H54 (cell line): Measurements from ENCODE around the gene PCNA.
"Not testable (repeated sequence)": the region's sequence is repeated elsewhere in the genome, so short reads cannot be mapped to it uniquely, and the experiment has no call there.

Source experiments
- DNase-seq: peaks from one replicate; pipeline ENCODE4 v3.0.0; 2011; ENCODE audit warnings: low spot score, mixed read lengths; ENCODE audit not compliant: insufficient read length
- FAIRE-seq: peaks from 3 replicates; lab custom pipeline; 2011; peaks lifted over from hg19 to GRCh38; lab: Jason Lieb, UNC
- POLR2A ChIP-seq: IDR thresholded peaks from 2 replicates; pipeline ENCODE4 v1.6.1; 2011; ENCODE audit warnings: low read depth, mild to moderate bottlenecking, low read length

PCNA gene

DNA sequence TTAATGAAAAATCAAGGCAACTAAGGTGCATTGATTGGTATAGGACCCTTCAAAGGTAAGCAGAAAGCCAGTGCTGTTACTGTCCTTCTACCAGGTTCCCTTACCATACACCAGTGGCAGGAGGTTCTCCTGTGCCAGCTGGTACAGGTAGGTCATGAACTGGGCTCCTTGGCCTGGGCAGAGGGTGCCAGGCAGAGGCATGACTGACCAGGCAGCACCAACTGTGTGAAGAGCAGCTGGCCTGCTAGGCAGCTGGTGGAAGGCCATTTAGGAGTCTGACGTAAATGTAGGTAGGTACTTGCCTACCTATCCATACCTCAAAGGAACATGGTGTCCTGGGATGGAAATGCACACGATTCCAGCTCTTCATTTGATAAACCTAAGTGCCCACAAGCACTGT lies 23.3 kb downstream of the PCNA start:
- TF ChIP-seq POLR2A: no peak
- no peak for DNase-seq

DNA sequence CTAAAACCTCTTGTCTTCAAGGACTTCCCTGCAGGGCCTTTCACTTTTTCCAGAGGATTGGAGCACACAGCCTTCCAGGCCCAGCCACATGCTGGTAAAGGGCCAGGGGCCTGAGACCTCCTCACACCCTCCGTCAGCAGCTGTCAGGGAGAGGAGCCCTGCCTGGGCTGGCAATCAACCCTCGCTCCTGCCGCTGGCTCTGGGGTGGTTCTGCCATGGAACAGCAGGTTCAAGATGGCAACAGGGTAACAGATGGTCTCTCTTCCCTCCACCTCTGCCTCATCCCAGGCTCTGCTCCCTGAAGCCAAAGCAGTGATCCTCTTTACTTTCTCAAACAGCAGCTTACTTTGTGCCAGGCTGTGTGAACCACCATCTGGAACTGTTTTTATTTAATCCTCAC lies 23.8 kb downstream of the PCNA start:
- DNase-seq (no peak), FAIRE-seq (no peak)
- no peak for TF ChIP-seq POLR2A

More for the DNA sequence above, 23.3 kb downstream of the PCNA start:
- no peak for FAIRE-seq

DNA sequence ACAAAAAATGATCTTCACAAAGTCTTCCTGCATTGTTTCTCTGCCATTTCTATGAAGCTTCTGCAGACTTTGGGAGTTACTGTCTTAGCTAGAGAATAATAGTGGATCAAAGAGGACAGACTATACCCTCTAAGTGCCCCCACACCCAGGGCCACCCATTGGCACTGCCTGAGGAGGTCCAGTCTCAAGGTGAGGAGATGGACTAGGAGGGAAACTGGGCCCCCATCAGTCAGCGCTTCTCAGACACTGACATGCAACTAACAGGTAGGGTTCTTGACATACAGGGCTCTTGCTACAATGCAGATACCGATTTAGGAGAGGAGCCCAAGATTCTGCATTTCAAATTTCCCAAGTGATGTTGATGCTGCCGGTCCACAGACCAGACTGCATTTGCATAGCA lies 24.3 kb downstream of the PCNA start:
- FAIRE-seq (no peak), DNase-seq (no peak)
- TF ChIP-seq POLR2A: no peak

DNA sequence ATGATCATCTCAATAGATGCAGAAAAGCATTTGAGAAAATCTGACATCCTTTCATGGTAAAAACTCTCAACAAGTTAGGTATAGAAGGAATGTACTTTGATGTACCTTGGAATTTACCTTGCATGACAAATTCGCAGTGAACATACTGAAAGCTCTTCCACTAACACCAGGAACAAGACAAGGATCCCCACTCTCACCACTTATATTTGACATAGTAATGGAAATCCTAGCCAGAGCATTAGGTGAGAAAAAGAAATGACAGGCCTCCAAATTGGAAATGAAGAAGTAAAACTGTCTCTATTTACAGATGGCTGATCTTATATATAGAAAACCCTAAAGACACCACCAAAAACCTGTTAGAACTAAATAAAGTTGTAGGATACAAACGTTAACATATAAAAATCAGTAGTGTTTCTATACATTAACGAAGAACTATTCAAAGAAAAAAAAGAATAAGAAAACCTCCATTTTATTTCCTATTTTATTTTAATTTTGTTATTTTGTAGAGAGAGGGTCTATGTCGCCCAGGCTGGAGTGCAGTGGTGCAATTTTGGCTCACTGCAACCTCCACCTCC lies 26.9 kb downstream of the PCNA start:
- DNase-seq (no peak), FAIRE-seq (no peak)
- TF ChIP-seq POLR2A: no peak

DNA sequence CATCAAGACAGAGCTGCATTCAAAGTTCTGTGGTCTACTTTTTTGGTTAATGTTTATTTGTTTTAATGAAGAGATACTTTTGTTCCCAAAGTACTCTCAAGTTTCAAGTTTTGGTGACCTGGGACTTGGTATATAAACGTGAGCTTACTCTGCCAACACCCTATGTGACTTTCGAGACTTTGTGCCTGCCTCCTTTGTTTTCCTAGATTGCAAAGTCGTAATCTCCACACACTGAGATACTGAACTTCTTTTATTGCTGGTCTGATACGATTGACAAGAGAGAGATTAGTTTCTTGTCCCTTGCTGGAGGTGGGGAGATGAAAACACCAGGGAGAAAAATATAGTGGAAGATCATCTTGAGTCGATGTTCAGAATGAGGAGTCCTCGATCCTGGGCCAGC lies 27.9 kb downstream of the PCNA start:
- FAIRE-seq (no peak), DNase-seq (no peak)
- no peak for TF ChIP-seq POLR2A

DNA sequence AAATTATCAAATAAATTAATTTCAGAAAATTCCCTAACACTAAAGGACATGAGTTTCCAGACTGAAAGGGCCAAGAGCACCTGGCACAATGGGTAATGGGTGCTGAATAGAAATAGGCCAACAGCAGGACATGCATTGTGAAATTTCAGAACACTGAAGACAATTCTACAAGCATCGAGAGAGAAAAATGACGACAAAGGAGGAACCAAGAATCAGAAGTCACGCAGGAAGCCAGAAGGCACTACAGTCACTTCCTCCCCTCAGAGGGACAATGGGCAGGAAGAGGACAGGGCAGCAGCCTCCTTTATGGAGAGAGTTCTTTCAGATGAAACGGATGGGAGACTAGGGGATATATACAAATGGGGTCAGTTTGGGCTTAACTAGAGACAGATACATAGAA lies 29.6 kb downstream of the PCNA start:
- DNase-seq (no peak), FAIRE-seq (no peak)
- no peak for TF ChIP-seq POLR2A

DNA sequence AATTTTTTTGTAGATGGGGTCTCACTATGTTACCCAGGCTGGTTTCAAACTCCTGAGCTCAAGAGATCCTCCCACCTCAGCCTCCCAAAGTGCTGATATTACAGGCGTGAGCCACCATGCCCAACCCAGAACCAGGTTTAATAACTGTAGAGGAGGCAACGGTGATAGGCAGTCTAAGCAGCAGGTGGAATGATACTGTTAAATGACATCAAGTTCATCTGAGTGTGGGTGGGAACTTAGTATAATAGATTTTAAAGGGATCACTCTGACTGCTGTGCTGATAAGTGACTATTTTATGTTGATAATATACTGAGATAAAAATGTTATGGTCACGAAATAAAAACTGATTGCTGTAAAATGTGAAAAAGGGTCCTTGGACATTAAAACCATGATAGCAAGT lies 31.1 kb downstream of the PCNA start:
- TF ChIP-seq POLR2A: no peak
- no peak for FAIRE-seq
- DNase-seq: no peak

DNA sequence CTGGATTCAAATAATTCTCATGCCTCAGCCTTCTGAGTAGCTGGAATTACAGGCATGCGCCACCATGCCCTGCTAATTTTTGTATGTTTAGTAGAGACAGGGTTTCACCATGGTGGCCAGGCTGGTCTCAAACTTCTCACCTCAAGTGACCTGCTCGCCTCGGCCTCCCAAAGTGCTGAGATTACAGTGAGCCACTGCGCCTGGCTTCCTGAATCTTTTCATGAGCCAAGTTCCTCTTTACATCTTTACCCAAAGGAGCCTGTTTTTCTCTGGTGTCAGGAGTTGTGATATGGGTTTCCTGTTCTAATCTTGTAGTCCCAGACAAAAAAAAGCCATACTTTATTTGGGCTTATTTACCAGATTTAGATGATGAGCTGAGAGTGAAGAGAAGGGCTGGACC lies 34.4 kb downstream of the PCNA start:
- no peak for TF ChIP-seq POLR2A
- DNase-seq (no peak), FAIRE-seq (no peak)

DNA sequence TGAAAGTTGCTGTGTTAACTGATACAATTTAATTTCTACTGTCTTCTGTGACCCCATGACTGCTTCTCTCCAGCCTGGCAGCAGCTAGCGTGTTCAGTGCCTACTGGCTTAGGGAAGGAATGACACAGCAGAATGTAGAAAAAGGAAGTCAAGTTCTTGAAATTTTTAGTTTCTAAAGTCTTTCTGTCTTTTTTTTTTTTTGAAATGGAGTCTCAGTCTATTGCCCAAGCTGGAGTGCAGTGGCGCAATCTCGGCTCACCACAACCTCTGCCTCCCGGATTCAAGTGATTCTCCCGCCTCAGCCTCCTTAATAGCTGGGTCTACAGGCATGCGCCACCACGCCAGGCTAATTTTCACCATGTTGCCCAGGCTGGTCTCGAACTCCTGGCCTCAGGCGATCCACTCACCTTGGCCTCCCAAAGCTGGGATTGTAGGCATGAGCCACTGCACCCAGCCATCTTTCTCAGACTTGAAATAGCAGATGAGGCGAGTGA lies 39.3 kb downstream of the PCNA start:
- DNase-seq (no peak), FAIRE-seq (no peak)
- no peak for TF ChIP-seq POLR2A

DNA sequence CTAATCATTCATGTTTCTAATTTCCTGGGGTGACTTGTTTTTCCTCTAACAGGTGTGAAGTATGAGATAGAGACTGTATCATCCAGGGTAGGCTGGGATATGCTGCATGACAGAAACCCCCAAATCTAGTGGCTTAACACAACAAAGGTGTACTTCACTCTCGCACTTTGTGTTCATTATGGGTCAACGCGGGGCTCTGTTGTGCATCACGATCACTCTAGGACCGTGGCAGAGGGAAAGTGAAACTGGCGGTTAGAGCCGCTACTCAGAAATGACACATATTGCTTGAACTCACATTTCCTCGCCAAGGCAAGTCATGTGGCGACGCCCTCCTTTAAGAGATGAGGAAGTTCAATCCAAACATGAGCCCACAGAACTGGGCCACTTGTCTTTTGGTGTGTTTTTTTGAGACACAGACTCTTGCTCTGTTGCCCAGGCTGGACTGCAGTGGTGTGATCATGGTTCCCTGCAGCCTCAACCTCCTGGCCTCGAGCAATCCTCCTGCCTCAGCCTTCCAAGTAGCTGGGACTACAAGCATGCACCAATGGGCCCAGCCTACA lies 41.3 kb downstream of the PCNA start:
- DNase-seq: peak; percentile 72
- no peak for TF ChIP-seq POLR2A
- FAIRE-seq: peak; percentile 81

DNA sequence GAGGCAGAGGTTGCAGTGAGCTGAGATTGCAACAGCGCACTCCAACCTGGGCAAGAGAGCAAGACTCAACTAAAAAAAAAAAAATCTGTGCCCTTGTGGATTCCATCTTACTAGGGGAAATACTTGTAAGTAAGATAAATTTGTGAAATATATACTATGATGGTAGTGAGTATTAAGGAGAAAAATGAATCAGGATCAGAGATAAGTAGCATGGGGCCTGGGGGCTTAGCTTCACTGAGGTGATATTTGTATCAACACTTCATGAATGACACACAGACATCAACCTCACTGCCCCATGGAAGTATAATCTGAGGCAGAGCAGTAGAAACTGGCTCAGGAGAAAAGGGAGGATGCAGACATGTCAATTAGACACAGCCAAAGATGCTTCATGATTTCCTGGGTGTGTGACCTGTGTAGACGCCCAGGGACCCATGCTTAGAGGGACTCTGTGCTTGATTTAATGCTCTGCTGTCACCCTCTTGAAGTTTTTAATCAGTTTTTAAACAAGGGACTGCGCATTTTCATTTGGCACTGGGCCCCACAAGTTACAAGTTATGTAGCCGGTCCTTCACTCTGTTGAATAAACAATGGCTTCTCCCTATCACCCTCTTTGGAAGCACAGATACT lies 41.9 kb downstream of the PCNA start:
- DNase-seq (no peak), FAIRE-seq (no peak)
- TF ChIP-seq POLR2A: no peak

DNA sequence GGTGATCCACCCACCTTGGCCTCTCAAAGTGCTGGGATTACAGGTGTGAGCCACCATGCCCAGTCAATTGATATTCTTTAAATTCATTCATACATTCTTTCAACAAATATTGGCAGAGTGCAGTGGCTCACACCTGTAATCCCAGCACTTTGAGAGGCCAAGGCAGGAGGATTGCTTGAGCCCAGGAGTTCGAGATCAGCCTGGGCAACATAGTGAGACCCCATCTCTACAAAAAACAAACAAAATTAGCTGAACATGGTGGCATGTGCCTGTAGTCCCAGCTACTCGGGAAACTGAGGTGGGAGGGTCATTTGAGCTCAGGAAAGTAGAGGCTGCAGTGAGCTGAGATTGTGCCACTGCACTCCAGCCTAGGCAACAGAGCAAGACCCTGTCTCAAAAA lies 42.8 kb downstream of the PCNA start:
- not testable (repeated sequence) for DNase-seq, FAIRE-seq

DNA sequence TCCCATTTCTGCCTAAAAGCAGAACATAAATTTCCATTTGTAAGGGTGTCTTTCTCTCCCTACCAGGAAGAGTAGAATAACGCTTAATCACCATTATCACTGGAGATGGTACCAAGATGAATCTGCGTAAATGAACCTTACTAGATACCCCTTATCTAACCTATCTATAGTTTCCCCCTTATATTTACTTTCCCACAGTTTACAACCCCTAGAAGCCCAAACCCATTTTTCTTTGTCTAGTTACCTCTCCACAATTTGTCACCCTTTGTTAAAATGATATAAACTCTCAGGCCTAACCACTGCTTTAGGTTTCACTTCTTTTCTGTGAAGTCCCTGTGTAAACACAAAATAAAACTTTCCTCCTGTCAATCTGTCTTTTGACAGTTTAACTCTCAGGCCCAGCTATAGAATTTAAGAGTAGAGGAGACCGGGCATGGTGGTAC lies 45.5 kb downstream of the PCNA start:
- FAIRE-seq: no peak
- DNase-seq: no peak
- no peak for TF ChIP-seq POLR2A

DNA sequence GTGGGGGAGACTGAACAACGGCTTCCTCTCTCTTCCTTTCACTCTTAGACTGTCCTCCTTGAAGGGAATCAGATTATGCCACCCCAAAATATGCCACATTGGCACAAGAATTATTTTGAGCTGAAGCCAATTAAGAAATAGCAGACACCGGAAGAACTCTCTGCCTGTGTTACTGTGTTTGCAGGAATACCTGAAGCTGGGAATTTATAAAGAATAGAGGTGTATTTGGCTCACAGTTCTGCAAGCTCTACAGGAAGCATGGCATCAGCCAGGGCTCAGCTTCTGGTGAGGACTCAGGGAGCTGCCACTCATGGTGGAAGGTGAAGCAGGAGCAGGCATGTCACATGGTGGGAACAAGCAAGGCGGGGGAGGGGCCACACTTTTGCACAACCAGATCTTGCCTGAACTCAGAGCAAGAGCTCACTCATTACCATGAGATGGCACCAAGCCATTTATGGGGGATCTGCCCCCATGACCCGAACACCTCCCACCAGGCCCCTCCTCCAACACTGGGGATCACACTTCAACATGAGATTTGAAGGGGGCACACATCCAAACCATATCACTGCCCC lies 46.0 kb downstream of the PCNA start:
- no peak for DNase-seq
- TF ChIP-seq POLR2A: no peak
- no peak for FAIRE-seq
